ENCODE results near the gene BRD3.
"Not testable (repeated sequence)": the region's sequence is repeated elsewhere in the genome, so short reads cannot be mapped to it uniquely, and the experiment has no call there.

BRD3 gene

GRCh38 chr9:133991214-133991921 lies 76.5 kb downstream of the BRD3 start:
- DNase-seq, result no peak

GRCh38 chr9:133990366-133991213 lies 77.2 kb downstream of the BRD3 start:
- no peak for DNase-seq

GRCh38 chr9:133989625-133990365 lies 78.0 kb downstream of the BRD3 start:
- no peak for DNase-seq

- not testable (repeated sequence) for DNase-seq
Observed at GRCh38 chr9:133988771-133989170, 79.1 kb downstream of the BRD3 start.

- DNase-seq, result no peak
Observed at GRCh38 chr9:133987946-133988665, 79.7 kb downstream of the BRD3 start.

GRCh38 chr9:133987446-133987788 lies 80.4 kb downstream of the BRD3 start:
- no peak for DNase-seq

GRCh38 chr9:133986774-133987445 lies 80.9 kb downstream of the BRD3 start:
- DNase-seq, result no peak

- no peak for DNase-seq
Observed at GRCh38 chr9:133986061-133986460, 81.8 kb downstream of the BRD3 start.

- DNase-seq, result no peak
Observed at GRCh38 chr9:133982971-133983720, 84.7 kb downstream of the BRD3 start.

- DNase-seq, result no peak
Observed at GRCh38 chr9:133981958-133982681, 85.7 kb downstream of the BRD3 start.

GRCh38 chr9:133981589-133981957 lies 86.3 kb downstream of the BRD3 start:
- no peak for DNase-seq

GRCh38 chr9:133980864-133981588 lies 86.8 kb downstream of the BRD3 start:
- DNase-seq, result no peak
